CD14-positive monocyte (primary cell): ENCODE data around the gene MTMR12. TPM values are rescaled to one million over a fixed set of nuclear protein-coding genes. Genes with fewer than 3 reads are reported as not detected.

Experiments used
- DNase-seq, 3 donors: peaks; one replicate each; pipeline ENCODE4 v3.0.0-alpha.2; 2011 to 2022
- H2AFZ ChIP-seq: 2 replicates; pipeline ENCODE4 v1.6.0; 2012; ENCODE audit warnings: mild to moderate bottlenecking, low read depth, low read length, inconsistent platforms; ENCODE audit not compliant: insufficient read depth, poor library complexity, severe bottlenecking
- H3K27ac ChIP-seq, 2 donors: 1 replicate in 1 of 2; 2 replicates in 1 of 2; pipeline ENCODE4 v1.5.1; 2012 to 2013; ENCODE audit warnings: low read length in 2 of 2, control low read depth in 1 of 2, inconsistent platforms in 1 of 2, low read depth in 1 of 2, mild to moderate bottlenecking in 1 of 2
- H3K27me3 ChIP-seq, 2 donors: one replicate each; pipeline versions ENCODE4 v1.6.0 to v1.6.1; 2011 to 2013; ENCODE audit warnings: low read length in 2 of 2; ENCODE audit not compliant: control insufficient read depth in 2 of 2, insufficient read depth in 2 of 2
- H3K36me3 ChIP-seq, 2 donors: replicated peaks in 1 of 2; 1 replicate in 1 of 2; 2 replicates in 1 of 2; pipeline versions ENCODE4 v1.5.1 to v1.6.1; 2012 to 2013; ENCODE audit warnings: low read length in 2 of 2, control low read depth in 1 of 2, inconsistent platforms in 1 of 2, mild to moderate bottlenecking in 1 of 2; ENCODE audit not compliant: insufficient read depth in 2 of 2, control insufficient read depth in 1 of 2
- H3K4me1 ChIP-seq, 2 donors: 1 replicate in 1 of 2; 2 replicates in 1 of 2; pipeline versions ENCODE4 v1.5.1 to v1.6.1; 2012 to 2013; ENCODE audit warnings: low read length in 2 of 2, control low read depth in 1 of 2, inconsistent platforms in 1 of 2, mild to moderate bottlenecking in 1 of 2, moderate library complexity in 1 of 2; ENCODE audit not compliant: insufficient read depth in 2 of 2, control insufficient read depth in 1 of 2
- H3K4me2 ChIP-seq: replicated peaks from 2 replicates; pipeline ENCODE3; 2012; ENCODE audit warnings: low read length, moderate library complexity, mild to moderate bottlenecking; ENCODE audit not compliant: poor library complexity, severe bottlenecking; ENCODE audit errors: extremely low read depth
- H3K4me3 ChIP-seq, 3 experiments: fragments of 200-600 bp in 1 of 3; sonication (generic) in 1 of 3; replicated peaks in 1 of 3; 1 replicate in 2 of 3; 2 replicates in 1 of 3; pipeline ENCODE4 v1.5.1; 2011 to 2013; ENCODE audit warnings: low read length in 3 of 3, mild to moderate bottlenecking in 3 of 3, control low read depth in 2 of 3, low read depth in 2 of 3, inconsistent platforms in 1 of 3, moderate library complexity in 1 of 3
- H3K79me2 ChIP-seq: 2 replicates; pipeline ENCODE4 v1.6.0; 2012; ENCODE audit warnings: mild to moderate bottlenecking, control low read depth, inconsistent platforms, low read length, moderate library complexity; ENCODE audit not compliant: insufficient read depth
- H3K9ac ChIP-seq: 2 replicates; pipeline ENCODE4 v1.6.0; 2017; ENCODE audit warnings: low read length, mild to moderate bottlenecking; ENCODE audit not compliant: insufficient read depth, poor library complexity, severe bottlenecking
- H3K9me3 ChIP-seq, 2 donors: replicated peaks in 1 of 2; 1 replicate in 1 of 2; 2 replicates in 1 of 2; pipeline versions ENCODE4 v1.5.1 to v1.6.1; 2012 to 2013; ENCODE audit warnings: low read length in 2 of 2, control low read depth in 1 of 2; ENCODE audit not compliant: control insufficient read depth in 1 of 2, insufficient read depth in 1 of 2
- H4K20me1 ChIP-seq: 2 replicates; pipeline ENCODE4 v1.6.0; 2012; ENCODE audit warnings: mild to moderate bottlenecking, low read length, control low read depth, moderate library complexity; ENCODE audit not compliant: insufficient read depth
- H3K27ac Mint-ChIP-seq, 7 donors: one replicate each; pipeline ENCODE4 v1.8.0; 2020; ENCODE audit warnings: mild to moderate bottlenecking in 7 of 7, mixed read lengths in 7 of 7, moderate library complexity in 6 of 7, inconsistent platforms in 2 of 7
- H3K27me3 Mint-ChIP-seq, 3 donors: one replicate each; pipeline ENCODE4 v1.8.0; 2021 to 2022; ENCODE audit warnings: low read depth in 3 of 3, mild to moderate bottlenecking in 3 of 3, mixed read lengths in 3 of 3, moderate library complexity in 3 of 3, inconsistent platforms in 1 of 3
- H3K36me3 Mint-ChIP-seq, 2 donors: one replicate each; pipeline ENCODE4 v1.8.0; 2020; ENCODE audit warnings: mixed read lengths in 2 of 2, inconsistent platforms in 1 of 2, mild to moderate bottlenecking in 1 of 2
- H3K4me1 Mint-ChIP-seq: one replicate; pipeline ENCODE4 v1.8.0; 2020; ENCODE audit warnings: mild to moderate bottlenecking, mixed read lengths
- H3K4me3 Mint-ChIP-seq, 2 donors: one replicate each; pipeline ENCODE4 v1.8.0; 2020; ENCODE audit warnings: mild to moderate bottlenecking in 2 of 2, mixed read lengths in 2 of 2, moderate library complexity in 1 of 2
- H3K9me3 Mint-ChIP-seq, 7 donors: one replicate each; pipeline ENCODE4 v1.8.0; 2020 to 2022; ENCODE audit warnings: mixed read lengths in 7 of 7, mild to moderate bottlenecking in 6 of 7, moderate library complexity in 6 of 7, inconsistent platforms in 2 of 7
- WGBS: methylation state at CpG from one replicate; pipeline ENCODE4 v1.1.5; 2013; ENCODE audit warnings: missing lambda C conversion rate; ENCODE audit not compliant: insufficient coverage; 5-methylcytosine and 5-hydroxymethylcytosine counted together
- intact Hi-C, 2 donors: fragments of 100-400 bp; cut with micrococcal nuclease; formaldehyde crosslinking; loops; one replicate each; pipeline versions ENCODE4 v1.15.0 to v1.15.1; 2023
- polyA plus RNA-seq, 3 donors: library from polyadenylated mRNA; depleted of rRNA in 1 of 3; unstranded in 2 of 3; stranded (reverse) in 1 of 3; fragments of 300-500 nt in 2 of 3; fragments of >200 nt in 1 of 3; fragmentation: Illumina TruSeq in 2 of 3; gene quantifications; 1 replicate in 2 of 3; 2 replicates in 1 of 3; pipeline ENCODE4 v1.2.3, GENCODE V29; 2012 to 2021
- TF ChIP-seq, protein P1 (sequence below): fragments of 200-600 bp; IDR thresholded peaks from one replicate; pipeline ENCODE4 v1.8.0; 2022; ENCODE audit warnings: antibody characterized with exemption, mild to moderate bottlenecking

MTMR12 gene
- polyA plus RNA-seq, 3 donors: 10.3 to 19.0 (median 17.3) TPM

DNA sequence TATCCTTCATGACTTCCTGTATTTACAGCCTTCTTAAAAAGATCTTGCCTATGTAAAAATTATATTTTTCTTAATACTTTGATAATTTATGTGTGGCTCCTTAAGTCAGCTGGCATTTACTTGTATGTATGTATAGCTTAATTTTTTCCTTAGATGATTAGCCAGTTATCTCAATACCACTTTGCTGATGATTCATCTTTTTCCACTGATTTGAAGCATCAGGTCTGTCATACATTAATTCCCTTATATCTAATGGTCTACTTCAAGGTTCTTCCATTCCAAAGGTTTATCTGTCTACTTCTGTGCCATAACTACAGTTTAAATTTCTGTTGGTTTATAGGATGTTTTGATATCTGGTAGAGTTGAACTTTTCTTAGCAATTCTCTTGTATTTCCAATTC, 44.9 kb upstream of the MTMR12 start:
- no peak overlapping the region for H3K4me2 ChIP-seq
- H3K4me3 Mint-ChIP-seq: no peak overlapping the region
- no peak overlapping the region for H3K4me3 ChIP-seq
- no peaks in the 10 kb centered on the region for H3K4me1 Mint-ChIP-seq
- no peaks in the 10 kb centered on the region for H3K9me3 Mint-ChIP-seq
- H3K27me3 Mint-ChIP-seq: no peaks in the 10 kb centered on the region
- H3K4me1 ChIP-seq: no peaks in the 10 kb centered on the region
- H3K79me2 ChIP-seq: no peaks in the 10 kb centered on the region
- no peak overlapping the region for H3K27ac ChIP-seq
- H3K36me3 Mint-ChIP-seq: peaks cover 58 to 78% of the 10 kb centered on the region in 2 donors
- TF ChIP-seq, protein P1, sequence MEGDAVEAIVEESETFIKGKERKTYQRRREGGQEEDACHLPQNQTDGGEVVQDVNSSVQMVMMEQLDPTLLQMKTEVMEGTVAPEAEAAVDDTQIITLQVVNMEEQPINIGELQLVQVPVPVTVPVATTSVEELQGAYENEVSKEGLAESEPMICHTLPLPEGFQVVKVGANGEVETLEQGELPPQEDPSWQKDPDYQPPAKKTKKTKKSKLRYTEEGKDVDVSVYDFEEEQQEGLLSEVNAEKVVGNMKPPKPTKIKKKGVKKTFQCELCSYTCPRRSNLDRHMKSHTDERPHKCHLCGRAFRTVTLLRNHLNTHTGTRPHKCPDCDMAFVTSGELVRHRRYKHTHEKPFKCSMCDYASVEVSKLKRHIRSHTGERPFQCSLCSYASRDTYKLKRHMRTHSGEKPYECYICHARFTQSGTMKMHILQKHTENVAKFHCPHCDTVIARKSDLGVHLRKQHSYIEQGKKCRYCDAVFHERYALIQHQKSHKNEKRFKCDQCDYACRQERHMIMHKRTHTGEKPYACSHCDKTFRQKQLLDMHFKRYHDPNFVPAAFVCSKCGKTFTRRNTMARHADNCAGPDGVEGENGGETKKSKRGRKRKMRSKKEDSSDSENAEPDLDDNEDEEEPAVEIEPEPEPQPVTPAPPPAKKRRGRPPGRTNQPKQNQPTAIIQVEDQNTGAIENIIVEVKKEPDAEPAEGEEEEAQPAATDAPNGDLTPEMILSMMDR: no peak
- peaks cover 65 to 94% of the 10 kb centered on the region in 2 donors for H3K36me3 ChIP-seq
- no peak overlapping the region for H3K9ac ChIP-seq
- no peaks in the 10 kb centered on the region for H3K9me3 ChIP-seq
- H4K20me1 ChIP-seq: no peaks in the 10 kb centered on the region
- H3K27me3 ChIP-seq: no peaks in the 10 kb centered on the region
- intact Hi-C loops: no loop called here
- no peak overlapping the region for H2AFZ ChIP-seq
- no peak overlapping the region for H3K27ac Mint-ChIP-seq
- no peak for DNase-seq

DNA sequence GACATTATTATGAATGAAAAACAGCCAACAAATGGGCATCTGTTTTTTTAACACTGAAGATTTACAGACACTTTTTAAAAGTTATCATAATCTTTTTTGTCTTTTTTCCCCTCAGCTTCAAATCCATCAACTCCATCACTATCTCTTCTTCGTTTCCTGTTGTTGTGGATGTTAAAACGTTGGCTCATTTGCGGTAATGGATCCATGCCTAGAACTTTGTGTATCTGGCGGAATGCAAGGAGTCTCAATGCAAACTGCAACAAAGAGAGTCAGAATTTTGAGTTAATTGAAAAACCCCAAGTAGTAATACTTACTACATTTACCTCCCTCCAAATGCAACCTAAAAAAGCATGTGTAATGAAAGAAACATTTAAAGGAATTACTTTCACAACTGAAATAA, 42.9 kb upstream of the MTMR12 start:
- peaks cover 0 to 2% (median 0%) of the 10 kb centered on the region in 3 donors for H3K27me3 Mint-ChIP-seq
- intact Hi-C loops: no loop called here
- Histone ChIP-seq H3K9ac (no peak overlapping the region), H3K4me2 (no peak overlapping the region), H3K27ac (no peak overlapping the region), H3K36me3 (peaks cover 46 to 76% of the 10 kb centered on the region in 2 donors), H4K20me1 (no peaks in the 10 kb centered on the region), H3K79me2 (no peaks in the 10 kb centered on the region), H3K27me3 (no peaks in the 10 kb centered on the region), H2AFZ (no peak overlapping the region), H3K9me3 (no peaks in the 10 kb centered on the region), H3K4me3 (no peak overlapping the region), H3K4me1 (peaks cover 0 to 5% of the 10 kb centered on the region in 2 donors)
- TF ChIP-seq, protein P1: no peak
- no peak for DNase-seq
- H3K27ac Mint-ChIP-seq: no peak overlapping the region
- no CpG with 5 or more reads among the region's 4 CpGs for WGBS
- peaks cover 46 to 60% of the 10 kb centered on the region in 2 donors for H3K36me3 Mint-ChIP-seq
- no peaks in the 10 kb centered on the region for H3K9me3 Mint-ChIP-seq
- peaks cover 5% of the 10 kb centered on the region for H3K4me1 Mint-ChIP-seq
- H3K4me3 Mint-ChIP-seq: no peak overlapping the region
